ENCODE data around the gene RAPGEF2. TPM values are rescaled to one million over a fixed set of nuclear protein-coding genes. Genes with fewer than 3 reads are reported as not detected.
A peak's percentile ranks its signal among the peaks of the same experiment; 100 is the strongest.

Gene RAPGEF2
- total and polyA plus RNA-seq, 9 of the 15 experiments (the other 6 are each of a cell fraction or from before 2014, with no cell fraction given) = 3.1 to 32.6 (median 23.1) TPM

- TF ChIP-seq CEBPZ (IDR thresholded peaks at IDR 0.05; ENCODE audit: borderline replicate concordance, low read depth, low read length) = no peak
- TF ChIP-seq HMG20A (CRISPR knock-in tag; conservative IDR thresholded peaks at IDR 0.05) = no peak
- TF ChIP-seq DPF2 (IDR thresholded peaks at IDR 0.05) = 0 out of 2 replicates have a peak, but pooled peaks have one; percentile 50
- TF ChIP-seq E2F8 (IDR thresholded peaks at IDR 0.05; ENCODE audit: low read depth, partially characterized antibody) = no peak
- no peak for TF ChIP-seq PML (IDR thresholded peaks at IDR 0.05; ENCODE audit: low read length)
- TF ChIP-seq ZNF197 (CRISPR knock-in tag; IDR thresholded peaks at IDR 0.05; ENCODE audit: low read depth) = no peak
- no peak for TF ChIP-seq SMAD2 (IDR thresholded peaks at IDR 0.05; ENCODE audit: low read depth, low read length)
- TF ChIP-seq HDAC1 (IDR thresholded peaks at IDR 0.05) = no peak
- TF ChIP-seq ZFX (CRISPR knock-in tag; IDR thresholded peaks at IDR 0.05) = no peak
- TF ChIP-seq DMBX1 (CRISPR knock-in tag; IDR thresholded peaks at IDR 0.05; ENCODE audit: borderline replicate concordance) = no peak
- no peak for TF ChIP-seq MYBL2 (IDR thresholded peaks at IDR 0.05; ENCODE audit: low read depth)
- TF ChIP-seq MYBL2 (CRISPR knock-in tag; IDR thresholded peaks at IDR 0.05; ENCODE audit: borderline replicate concordance) = no peak
- TF ChIP-seq ZNF518B (CRISPR knock-in tag; IDR thresholded peaks at IDR 0.05) = no peak
- no peak for TF ChIP-seq ELK1 (CRISPR knock-in tag; IDR thresholded peaks at IDR 0.05)
- TF ChIP-seq ZNF121 (CRISPR knock-in tag; conservative IDR thresholded peaks at IDR 0.05) = no peak
- no peak for TF ChIP-seq TFAP4 (CRISPR knock-in tag; IDR thresholded peaks at IDR 0.05; ENCODE audit: borderline replicate concordance)
- no peak for TF ChIP-seq RBM14 (IDR thresholded peaks at IDR 0.05; ENCODE audit: borderline replicate concordance, insufficient read depth, low read depth, low read length)
Measured at GRCh38 chr4:159111416-159111815, 8.5 kb downstream of the RAPGEF2 start (continued).
